HepG2 (cell line): ENCODE data around the gene BEST2. TPM values are rescaled to one million over a fixed set of nuclear protein-coding genes. Genes with fewer than 3 reads are reported as not detected.

Source experiments
- KLF13 ChIP-seq: sonication (generic); formaldehyde crosslinking; IDR thresholded peaks from 2 replicates; pipeline ENCODE4 v1.4.0; 2020; ENCODE audit warnings: mild to moderate bottlenecking, missing genetic modification reagents
- MTF2 ChIP-seq: sonication (generic); formaldehyde crosslinking; IDR thresholded peaks from 2 replicates; pipeline ENCODE4 v1.5.0; 2020; ENCODE audit warnings: missing genetic modification reagents, borderline replicate concordance
- NONO ChIP-seq, 2 experiments: fragments of 450-650 bp in 1 of 2; sonication (generic) in 1 of 2; formaldehyde crosslinking in 1 of 2; IDR thresholded peaks in 1 of 2; conservative IDR thresholded peaks in 1 of 2; 2 replicates each; pipeline versions ENCODE4 v1.6.1 to v1.8.0; 2017 to 2022; ENCODE audit warnings: mild to moderate bottlenecking in 1 of 2, missing genetic modification reagents in 1 of 2, moderate library complexity in 1 of 2
- POLR2G ChIP-seq: fragments of 200-400 bp; formaldehyde crosslinking; IDR thresholded peaks from 2 replicates; pipeline ENCODE4 v1.6.1; 2018; ENCODE audit warnings: mild to moderate bottlenecking, low read depth, low read length, moderate library complexity
- SALL1 ChIP-seq: sonication (generic); formaldehyde crosslinking; IDR thresholded peaks from 2 replicates; pipeline ENCODE4 v1.8.0; 2022; ENCODE audit warnings: mild to moderate bottlenecking, missing genetic modification reagents
- SP140L ChIP-seq: sonication (generic); formaldehyde crosslinking; IDR thresholded peaks from 2 replicates; pipeline ENCODE4 v1.4.0; 2020; ENCODE audit warnings: missing genetic modification reagents, borderline replicate concordance
- ZNF263 ChIP-seq: sonication (generic); formaldehyde crosslinking; IDR thresholded peaks from 2 replicates; pipeline ENCODE4 v1.4.0; 2020; ENCODE audit warnings: missing genetic modification reagents
- ZNF687 ChIP-seq: sonication (generic); formaldehyde crosslinking; IDR thresholded peaks from 2 replicates; pipeline ENCODE4 v1.5.1; 2020; ENCODE audit warnings: mild to moderate bottlenecking, missing genetic modification reagents, moderate library complexity
- ZNF788 ChIP-seq: sonication (generic); formaldehyde crosslinking; IDR thresholded peaks from 2 replicates; pipeline ENCODE4 v1.5.0; 2020; ENCODE audit warnings: mild to moderate bottlenecking, missing genetic modification reagents, borderline replicate concordance
- ZNF891 ChIP-seq: sonication (generic); formaldehyde crosslinking; IDR thresholded peaks from 2 replicates; pipeline ENCODE4 v1.5.0; 2020; ENCODE audit warnings: mild to moderate bottlenecking, missing genetic modification reagents
- polyA plus RNA-seq, 8 experiments: library from polyadenylated mRNA; depleted of rRNA in 3 of 8; stranded (reverse) in 7 of 8; unstranded in 1 of 8; fragments of >200 nt; fragmentation: Illumina TruSeq in 4 of 8; extraction: Trizol in 4 of 8; gene quantifications; 2 replicates each; pipeline versions ENCODE4 v1.2.1 to v1.2.3, GENCODE V29; 2011 to 2016; ENCODE audit warnings: low read depth in 4 of 8, missing spikeins in 1 of 8, mixed read lengths in 1 of 8; ENCODE audit not compliant: insufficient read depth in 1 of 8
- total RNA-seq, 5 experiments: library from RNA; depleted of rRNA; stranded (reverse); fragments of >200 nt; fragmentation: Illumina TruSeq; extraction: Trizol; gene quantifications; 2 replicates each; pipeline ENCODE4 v1.2.3, GENCODE V29; 2016; ENCODE audit warnings: low read depth in 1 of 5
- TF ChIP-seq, protein P1 (sequence below): sonication (generic); formaldehyde crosslinking; IDR thresholded peaks from 2 replicates; pipeline ENCODE4 v1.4.0; 2020; ENCODE audit warnings: mild to moderate bottlenecking, low read depth, missing genetic modification reagents
- TF ChIP-seq, protein P2 (sequence below): IDR thresholded peaks from 2 replicates; pipeline ENCODE4 v1.6.1; 2016; ENCODE audit warnings: mild to moderate bottlenecking, missing biosample characterization, missing genetic modification reagents
- TF ChIP-seq, protein P3 (sequence below): sonication (generic); formaldehyde crosslinking; IDR thresholded peaks from 2 replicates; pipeline ENCODE4 v1.4.0; 2020; ENCODE audit warnings: missing genetic modification reagents, mild to moderate bottlenecking, borderline replicate concordance

The BEST2 gene
- total and polyA plus RNA-seq, 2 of the 13 experiments (the other 11 are each of a cell fraction or from before 2014, with no cell fraction given): not detected

DNA sequence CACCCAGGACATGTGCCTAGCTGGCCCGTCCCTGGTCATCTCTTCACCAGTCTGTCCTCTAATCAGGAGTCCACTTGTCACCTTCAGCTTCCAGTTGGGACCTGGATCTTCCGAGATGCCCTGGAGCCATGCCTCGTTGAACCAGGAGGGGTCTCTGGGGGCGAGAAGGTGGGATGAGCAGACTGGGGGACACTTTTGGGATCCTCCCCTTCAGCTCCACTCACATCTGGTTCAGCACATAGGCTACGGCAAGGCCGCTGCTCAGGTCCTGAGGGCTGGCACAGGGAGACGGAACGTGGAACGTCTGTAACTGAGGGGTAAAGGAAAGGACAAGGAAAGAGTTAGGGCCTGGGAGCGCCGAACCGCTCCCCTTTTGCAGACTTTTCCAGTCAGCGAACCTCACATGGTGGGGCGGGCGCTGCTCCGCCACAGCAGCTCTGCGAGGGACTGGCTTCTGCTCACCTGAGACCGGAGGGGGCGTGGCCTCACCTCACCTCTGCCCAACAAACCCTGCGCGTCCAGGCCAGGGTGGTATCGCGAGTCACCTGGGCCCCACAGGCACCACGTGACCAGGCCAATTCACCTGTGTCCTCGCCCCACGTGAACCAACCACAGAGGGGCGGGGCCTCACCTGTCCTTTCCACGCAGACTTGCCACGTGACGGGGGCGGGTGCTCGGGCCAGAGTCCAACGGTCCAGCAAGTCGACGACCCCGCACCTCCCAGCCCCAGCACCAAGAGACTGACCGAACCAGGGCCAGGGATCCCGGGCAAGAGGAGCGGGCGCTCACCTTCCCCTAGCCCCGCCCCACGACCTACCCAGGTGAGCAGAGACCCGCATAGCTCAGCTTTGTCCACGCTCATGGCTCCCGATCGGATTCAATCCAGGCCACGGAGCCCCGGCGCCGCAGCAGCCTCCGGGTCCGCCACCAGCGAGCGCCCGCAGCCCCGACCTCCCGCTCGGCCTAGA, 23.3 kb downstream of the BEST2 start, which contains the start of gene HOOK2 (continued):
- TF ChIP-seq, protein P1, sequence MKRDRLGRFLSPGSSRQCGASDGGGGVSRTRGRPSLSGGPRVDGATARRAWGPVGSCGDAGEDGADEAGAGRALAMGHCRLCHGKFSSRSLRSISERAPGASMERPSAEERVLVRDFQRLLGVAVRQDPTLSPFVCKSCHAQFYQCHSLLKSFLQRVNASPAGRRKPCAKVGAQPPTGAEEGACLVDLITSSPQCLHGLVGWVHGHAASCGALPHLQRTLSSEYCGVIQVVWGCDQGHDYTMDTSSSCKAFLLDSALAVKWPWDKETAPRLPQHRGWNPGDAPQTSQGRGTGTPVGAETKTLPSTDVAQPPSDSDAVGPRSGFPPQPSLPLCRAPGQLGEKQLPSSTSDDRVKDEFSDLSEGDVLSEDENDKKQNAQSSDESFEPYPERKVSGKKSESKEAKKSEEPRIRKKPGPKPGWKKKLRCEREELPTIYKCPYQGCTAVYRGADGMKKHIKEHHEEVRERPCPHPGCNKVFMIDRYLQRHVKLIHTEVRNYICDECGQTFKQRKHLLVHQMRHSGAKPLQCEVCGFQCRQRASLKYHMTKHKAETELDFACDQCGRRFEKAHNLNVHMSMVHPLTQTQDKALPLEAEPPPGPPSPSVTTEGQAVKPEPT (CRISPR knock-in tag): 0 out of 2 replicates have a peak, but pooled peaks have one; percentile 51
- TF ChIP-seq SP140L (CRISPR knock-in tag): no peak
- TF ChIP-seq ZNF788: peak; percentile 23; the same call in 1 of the 2 replicates
- TF ChIP-seq KLF13 (CRISPR knock-in tag): no peak
- no peak for TF ChIP-seq NONO (IDR thresholded peaks at IDR 0.05)
- TF ChIP-seq NONO (CRISPR knock-in tag; conservative IDR thresholded peaks at IDR 0.05): peak; percentile 65
- TF ChIP-seq, protein P2, sequence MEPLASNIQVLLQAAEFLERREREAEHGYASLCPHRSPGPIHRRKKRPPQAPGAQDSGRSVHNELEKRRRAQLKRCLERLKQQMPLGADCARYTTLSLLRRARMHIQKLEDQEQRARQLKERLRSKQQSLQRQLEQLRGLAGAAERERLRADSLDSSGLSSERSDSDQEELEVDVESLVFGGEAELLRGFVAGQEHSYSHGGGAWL (CRISPR knock-in tag): peak; percentile 38; the same call in 1 of the 2 replicates
- TF ChIP-seq MTF2: 0 out of 2 replicates have a peak, but pooled peaks have one; percentile 43
- TF ChIP-seq POLR2G: peak; percentile 57; the same call in 1 of the 2 replicates
- TF ChIP-seq ZNF263 (CRISPR knock-in tag): no peak
- no peak; the same call in none of the 2 replicates for TF ChIP-seq SALL1 (CRISPR knock-in tag)
- TF ChIP-seq ZNF687 (CRISPR knock-in tag): peak; percentile 84
- TF ChIP-seq, protein P3, sequence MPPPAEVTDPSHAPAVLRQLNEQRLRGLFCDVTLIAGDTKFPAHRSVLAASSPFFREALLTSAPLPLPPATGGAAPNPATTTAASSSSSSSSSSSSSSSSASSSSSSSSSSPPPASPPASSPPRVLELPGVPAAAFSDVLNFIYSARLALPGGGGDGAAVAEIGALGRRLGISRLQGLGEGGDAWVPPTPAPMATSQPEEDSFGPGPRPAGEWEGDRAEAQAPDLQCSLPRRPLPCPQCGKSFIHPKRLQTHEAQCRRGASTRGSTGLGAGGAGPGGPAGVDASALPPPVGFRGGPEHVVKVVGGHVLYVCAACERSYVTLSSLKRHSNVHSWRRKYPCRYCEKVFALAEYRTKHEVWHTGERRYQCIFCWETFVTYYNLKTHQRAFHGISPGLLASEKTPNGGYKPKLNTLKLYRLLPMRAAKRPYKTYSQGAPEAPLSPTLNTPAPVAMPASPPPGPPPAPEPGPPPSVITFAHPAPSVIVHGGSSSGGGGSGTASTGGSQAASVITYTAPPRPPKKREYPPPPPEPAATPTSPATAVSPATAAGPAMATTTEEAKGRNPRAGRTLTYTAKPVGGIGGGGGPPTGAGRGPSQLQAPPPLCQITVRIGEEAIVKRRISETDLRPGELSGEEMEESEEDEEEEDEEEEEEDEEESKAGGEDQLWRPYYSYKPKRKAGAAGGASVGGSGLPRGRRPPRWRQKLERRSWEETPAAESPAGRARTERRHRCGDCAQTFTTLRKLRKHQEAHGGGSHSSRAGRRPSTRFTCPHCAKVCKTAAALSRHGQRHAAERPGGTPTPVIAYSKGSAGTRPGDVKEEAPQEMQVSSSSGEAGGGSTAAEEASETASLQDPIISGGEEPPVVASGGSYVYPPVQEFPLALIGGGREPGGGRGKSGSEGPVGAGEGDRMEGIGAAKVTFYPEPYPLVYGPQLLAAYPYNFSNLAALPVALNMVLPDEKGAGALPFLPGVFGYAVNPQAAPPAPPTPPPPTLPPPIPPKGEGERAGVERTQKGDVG: peak; percentile 67; the same call in 1 of the 2 replicates
- TF ChIP-seq ZNF891 (CRISPR knock-in tag): peak; percentile 77; the same call in 1 of the 2 replicates
